GM19467 (cell line): ENCODE data around the gene E4F1.

Experiments used
- ATAC-seq: cut with Tn5 transposase; IDR thresholded peaks from one replicate; pipeline ENCODE4 v1.9.1; 2021; ENCODE audit warnings: mild to moderate bottlenecking, moderate library complexity; ENCODE audit not compliant: unreplicated experiment

Gene E4F1

DNA sequence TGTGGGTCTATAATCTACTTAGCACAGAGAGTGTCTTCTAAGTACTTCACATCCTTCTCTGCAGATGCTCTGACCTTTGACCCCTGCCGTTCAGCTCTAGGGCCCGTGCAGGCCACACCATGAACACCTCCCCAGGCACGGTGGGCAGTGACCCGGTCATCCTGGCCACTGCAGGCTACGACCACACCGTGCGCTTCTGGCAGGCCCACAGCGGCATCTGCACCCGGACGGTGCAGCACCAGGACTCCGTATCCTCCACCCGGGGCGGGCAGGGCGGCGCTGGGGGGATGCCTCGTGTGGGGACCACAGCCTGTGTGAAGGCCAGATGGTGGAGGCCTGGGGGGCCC lies 17.5 kb upstream of the E4F1 start:
- peak; percentile 4 for ATAC-seq

DNA sequence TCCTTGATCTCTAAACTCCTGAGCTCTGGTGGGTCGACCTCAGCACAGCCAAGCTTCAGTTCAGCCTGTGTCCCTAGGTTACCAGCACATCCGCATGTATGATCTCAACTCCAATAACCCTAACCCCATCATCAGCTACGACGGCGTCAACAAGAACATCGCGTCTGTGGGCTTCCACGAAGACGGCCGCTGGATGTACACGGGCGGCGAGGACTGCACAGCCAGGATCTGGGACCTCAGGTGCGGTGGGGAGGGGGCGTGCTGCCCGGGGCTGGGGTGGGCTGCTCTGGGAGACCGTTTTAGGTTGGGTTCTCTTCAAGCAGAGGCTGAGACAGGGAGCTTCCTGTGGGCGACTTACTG lies 17.0 kb upstream of the E4F1 start:
- ATAC-seq: no peak

DNA sequence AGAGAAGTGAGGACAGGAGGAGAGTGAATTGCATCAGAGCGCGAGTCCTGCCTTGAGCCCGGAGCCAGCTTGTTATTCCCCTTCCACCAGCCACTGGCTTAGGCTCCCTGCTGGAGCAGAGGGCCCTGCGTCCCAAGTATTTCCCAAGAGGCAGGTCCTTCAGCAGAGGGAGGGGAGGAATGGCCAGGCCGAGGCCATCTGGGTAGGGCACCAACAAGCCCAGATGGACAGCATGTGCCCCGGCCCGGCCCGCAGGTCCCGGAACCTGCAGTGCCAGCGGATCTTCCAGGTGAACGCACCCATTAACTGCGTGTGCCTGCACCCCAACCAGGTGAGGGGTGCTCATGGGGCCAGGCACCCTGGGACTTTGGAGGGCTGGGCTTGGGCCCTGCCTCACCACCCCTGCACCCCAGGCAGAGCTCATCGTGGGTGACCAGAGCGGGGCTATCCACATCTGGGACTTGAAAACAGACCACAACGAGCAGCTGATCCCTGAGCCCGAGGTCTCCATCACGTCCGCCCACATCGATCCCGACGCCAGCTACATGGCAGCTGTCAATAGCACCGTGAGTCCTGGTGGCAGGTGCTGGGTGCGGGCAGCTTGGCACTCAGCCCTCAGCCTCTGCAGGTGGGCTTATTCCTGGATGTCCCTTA lies 16.5 kb upstream of the E4F1 start:
- ATAC-seq: no peak

DNA sequence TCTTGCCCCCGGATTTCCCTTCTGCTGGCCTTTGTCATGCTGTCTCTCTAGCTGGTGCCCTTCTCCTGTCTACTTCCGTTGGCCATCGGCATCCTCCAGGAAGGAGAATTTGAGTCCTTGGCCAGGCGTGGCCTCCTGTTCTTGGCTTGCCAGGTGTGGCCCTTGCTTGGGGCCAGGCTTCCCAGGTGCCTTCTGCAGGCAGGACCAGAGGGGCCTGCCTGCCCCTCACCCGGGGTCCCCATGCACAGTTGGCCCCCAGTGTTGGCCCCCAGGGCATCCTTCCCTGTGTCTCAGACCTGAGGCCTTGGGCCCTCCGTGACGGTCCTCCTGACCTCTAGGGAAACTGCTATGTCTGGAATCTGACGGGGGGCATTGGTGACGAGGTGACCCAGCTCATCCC lies 15.5 kb upstream of the E4F1 start:
- no peak for ATAC-seq

DNA sequence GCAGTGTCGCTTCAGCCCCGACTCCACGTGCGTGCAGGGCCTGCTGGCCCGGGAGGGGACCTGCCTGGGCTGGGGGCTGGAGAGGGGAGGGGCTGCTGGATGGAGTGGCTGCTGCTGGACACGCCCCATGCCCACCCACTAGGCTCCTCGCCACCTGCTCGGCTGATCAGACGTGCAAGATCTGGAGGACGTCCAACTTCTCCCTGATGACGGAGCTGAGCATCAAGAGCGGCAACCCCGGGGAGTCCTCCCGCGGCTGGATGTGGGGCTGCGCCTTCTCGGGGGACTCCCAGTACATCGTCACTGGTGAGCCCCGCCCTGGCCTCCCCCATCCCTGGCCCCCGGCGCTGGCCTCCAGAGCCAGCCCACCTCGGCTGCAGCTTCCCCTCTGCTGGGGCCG lies 15.1 kb upstream of the E4F1 start:
- ATAC-seq: no peak

DNA sequence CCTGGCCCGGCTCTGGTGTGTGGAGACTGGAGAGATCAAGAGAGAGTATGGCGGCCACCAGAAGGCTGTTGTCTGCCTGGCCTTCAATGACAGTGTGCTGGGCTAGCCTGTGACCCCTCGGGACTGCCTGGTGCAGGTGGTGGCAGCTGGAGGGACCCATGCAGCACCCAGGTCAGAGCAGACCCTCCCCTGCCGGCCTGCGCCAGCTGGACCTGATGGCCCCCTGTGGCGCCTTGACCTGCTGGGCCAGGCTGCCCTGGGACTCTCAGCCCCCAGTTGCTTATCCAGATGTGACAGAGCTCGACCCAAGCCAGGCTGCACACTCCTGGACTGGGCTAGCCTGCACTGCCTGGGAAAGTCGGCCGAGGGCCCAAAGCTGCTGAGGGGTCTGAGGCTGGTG lies 14.6 kb upstream of the E4F1 start:
- no peak for ATAC-seq

DNA sequence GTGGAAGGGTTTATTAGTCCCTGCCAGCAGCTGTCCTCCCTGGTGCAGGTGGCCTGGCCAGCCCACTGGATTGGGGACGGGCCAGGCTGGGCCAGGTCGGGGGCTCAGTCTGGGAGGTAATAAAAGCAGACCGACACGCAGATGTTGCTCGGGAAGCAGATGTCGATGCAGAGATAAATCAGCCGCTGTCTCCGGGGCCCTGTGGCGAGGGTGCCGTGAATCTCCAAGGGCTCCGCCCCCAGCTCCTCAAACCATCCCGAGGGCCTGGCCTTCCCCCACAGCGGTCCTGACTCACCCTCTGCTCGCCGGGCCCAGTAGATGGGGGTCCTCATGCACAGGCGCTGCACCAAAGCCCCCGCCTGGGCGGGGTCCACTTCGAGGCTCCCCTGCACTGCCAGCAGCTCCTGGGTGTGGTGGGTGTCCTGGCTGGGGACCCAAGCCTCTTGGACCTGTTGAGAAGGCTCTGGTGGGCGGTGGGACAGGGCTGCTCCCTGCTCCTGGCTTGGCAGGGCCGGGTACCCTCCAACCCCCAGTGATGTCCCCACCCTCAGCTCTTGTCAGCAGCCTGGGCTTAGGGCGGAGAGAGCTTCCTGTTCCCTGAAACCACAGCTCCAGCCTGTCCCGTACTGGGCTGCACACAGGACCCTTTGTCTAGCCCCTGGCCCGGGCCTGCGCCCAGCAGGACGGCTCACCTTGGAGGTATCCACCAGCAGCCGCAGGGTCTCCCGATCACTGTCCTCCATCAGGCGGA lies 14.0 kb upstream of the E4F1 start:
- ATAC-seq: no peak

DNA sequence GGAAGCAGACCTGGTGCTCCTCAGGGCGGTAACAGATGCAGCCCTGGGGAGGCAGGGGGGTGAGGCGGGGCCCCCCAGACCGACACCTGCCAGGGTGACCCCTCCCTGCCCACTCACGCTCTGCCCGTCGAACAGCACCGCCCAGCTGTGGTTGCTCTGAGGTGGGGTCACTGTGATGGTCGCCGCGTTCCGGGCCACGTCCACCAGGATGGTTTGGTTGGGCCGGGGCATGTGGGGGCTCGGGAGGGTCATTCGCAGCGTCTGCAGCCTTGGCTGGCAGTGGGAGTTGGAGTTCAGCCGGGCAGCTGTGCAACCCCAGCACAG lies 13.4 kb upstream of the E4F1 start:
- ATAC-seq: no peak

DNA sequence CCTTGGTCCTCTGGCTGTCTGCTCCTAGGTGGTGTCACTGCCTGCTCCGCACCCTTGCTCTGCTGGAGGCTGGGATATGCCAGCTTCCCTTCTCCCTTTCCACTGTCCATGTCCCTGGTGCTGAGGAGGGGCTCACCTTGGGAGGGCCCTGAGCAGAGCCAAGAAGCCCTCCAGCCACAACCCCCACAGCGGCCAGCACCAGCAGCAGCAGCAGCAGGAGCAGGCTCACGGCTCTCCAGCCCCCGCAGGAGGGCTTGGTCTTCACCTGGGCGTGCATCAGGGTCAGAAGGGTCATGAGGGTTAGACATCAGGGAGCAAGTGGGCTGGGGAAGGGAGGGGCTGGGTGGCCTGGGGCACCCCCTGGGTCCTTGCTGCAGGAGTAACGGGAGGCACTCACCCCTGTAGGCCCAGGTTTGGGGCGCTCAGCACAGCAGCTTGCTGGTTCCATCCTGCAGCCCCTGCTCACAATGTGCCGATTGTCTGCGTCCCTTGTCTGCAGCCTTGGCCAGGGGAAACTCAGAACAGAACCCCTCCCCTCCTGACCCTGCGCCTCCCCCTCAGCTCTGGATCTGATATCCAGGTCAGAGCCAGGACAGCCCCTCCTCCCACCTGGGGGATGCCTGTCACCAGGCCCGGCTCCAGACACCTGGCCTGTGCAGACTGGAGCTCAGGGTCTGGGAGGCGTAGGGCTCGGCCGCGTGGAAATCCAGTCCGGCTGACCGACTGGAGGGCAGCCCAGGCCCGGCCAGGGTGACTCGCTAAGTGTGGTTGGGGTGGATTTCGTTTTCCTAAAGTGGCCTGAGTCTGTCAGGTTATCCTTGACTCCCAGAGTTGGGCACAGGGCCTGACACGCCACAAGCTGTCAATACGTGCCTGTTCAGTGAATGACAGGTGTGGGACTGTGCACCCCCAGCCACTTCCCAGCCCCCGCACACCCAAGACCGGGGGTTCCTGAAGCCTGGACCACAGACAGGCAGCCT lies 12.7 kb upstream of the E4F1 start, which contains the start of gene BRICD5:
TSS of gene BRICD5 (minus strand) at position 478 of the 980 bp plus-strand sequence. CDS start at position 448, 30 bp downstream.
- ATAC-seq: no peak

DNA sequence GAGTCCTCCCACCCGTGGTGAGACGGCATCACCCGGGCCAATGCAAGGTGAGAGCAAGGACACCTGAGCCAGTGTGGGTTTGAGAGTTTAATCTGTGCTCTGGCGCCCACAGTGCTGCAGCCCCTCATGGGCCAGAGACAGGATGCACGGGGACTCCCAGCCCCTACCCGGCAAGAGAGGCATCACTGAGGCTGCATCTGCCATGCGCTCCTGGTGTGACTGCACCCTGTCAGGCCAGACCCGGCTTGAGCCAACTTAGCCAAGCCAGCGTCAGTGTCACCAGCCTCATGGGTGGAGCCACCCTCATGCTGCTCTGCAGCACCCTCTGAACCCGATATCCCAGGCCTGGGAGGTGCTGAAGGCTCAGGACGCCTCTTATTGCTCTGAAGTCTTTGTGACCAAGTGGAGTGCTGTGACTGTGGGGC lies 11.5 kb upstream of the E4F1 start:
- ATAC-seq: no peak

DNA sequence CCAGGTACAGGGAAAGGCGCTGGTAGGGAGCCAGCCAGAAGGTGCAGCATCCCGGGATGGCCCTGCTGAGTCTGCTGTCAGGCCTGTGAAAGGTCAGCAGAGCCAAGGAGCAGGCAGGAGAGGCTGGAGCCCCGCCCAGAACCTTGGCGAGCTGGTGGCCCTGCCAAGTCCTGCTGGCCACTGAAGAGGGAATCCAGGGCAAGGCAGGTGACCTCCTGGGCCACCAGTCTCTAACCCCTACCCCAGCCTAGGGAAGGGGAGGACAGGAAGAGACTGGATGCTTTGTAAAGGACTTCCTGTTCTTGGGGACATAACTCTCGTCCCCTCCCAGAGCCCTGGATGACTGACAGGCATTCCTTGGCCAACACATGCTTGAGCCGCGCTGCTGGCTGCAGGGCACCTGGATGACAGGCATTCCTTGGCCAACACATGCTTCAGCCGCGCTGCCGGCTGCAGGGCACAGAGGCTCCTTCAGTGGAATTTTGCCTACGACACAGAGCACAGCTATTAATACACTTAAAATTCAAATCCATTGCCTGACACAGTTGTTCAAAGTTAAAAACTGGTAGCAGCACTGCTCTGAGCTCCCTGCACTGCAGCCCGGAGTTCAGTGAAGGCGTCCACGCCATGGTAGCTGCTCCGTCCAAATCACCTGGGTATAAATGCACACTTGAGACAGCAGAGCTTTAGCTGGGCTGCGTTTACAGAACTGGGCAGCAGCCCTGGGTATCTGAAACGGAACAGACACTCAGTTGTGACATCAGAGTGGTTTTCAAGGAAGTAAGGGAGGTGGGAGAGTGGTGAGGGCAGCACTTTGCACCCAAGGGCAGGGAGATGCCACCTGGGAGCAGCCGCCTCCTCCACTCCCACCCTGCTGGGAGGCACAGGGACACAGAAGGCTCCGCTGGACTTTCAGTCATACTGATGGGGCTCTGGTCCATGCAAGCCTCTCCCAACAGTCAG lies 10.7 kb upstream of the E4F1 start:
- no peak for ATAC-seq

DNA sequence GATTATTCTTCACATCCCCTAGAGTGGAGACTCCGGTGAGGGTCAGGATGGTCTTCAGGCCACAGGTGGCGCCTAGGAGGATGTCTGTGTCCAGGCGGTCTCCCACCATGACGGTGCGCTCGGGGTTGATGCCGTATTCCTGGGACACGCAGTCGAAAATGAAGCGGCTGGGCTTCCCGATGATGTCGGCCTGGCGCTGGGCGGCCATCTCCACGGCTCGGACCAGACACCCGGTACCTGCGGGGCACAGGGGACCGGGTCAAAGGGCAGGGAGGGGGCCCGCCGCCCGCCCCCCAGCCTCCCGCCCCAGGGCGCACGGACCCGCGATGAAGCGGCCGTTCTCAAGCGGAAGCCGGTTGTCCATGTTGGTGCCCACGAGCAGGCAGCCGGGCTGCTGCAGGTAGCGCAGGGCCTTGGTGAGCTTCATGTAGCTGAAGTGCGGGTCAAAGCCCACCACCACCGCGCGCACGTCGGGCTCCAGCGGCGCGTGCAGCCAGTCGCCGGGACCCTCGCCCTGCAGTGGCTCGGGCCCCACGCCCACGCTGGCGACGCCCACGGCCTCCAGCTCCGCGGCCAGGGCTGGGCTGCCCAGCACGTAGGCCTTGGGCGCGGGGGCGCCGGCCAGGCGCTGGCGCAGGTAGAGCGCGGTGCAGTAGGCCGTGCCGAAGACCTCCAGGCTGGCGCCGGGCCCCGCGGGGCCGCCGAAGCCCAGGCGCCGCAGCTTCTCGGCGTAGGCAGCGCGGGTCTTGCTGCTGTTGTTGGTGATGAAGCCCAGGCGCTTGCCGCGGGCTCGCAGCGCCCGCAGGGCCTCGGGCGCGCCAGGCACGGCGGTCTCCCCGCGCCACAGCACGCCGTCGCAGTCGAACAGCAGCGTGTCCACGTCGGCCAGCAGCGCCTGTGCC lies 9.3 kb upstream of the E4F1 start:
- ATAC-seq: no peak

DNA sequence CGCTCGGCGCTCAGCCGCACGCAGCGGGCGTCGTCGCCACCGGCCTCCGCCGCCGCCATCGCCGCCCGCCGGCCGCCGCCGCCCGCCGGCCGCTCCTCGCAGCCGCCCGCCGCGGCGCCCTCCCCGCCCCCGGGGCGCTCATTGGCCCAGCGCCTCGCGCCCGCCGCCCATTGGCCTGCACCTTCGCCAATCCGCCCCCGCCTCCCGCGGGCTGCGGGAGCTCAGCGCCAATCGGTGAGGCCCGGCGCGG lies 8.7 kb upstream of the E4F1 start, which contains the start of gene PGP:
TSS of gene PGP (minus strand) at position 122 of the 250 bp plus-strand sequence. CDS start at position 59, 63 bp downstream.
- peak; percentile 83 for ATAC-seq

DNA sequence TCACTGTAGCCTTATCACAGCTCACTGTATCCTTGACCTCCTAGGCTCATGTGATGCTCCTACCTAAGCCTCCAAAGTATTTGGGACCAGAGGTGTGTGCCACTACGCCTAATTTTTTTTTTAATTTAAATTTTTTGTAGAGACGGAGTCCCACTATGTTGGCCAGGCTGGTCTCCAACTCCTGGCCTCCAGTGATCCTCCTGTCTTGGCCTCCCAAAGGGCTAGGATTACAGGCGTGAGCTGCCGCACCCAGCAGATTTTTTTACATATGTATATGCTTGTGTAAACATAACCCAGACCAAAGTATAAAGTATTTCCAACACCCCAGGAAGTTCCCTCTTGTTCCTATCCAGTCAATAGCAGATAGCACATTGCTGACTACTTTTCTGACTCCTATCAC lies 7.1 kb upstream of the E4F1 start:
- ATAC-seq: no peak

DNA sequence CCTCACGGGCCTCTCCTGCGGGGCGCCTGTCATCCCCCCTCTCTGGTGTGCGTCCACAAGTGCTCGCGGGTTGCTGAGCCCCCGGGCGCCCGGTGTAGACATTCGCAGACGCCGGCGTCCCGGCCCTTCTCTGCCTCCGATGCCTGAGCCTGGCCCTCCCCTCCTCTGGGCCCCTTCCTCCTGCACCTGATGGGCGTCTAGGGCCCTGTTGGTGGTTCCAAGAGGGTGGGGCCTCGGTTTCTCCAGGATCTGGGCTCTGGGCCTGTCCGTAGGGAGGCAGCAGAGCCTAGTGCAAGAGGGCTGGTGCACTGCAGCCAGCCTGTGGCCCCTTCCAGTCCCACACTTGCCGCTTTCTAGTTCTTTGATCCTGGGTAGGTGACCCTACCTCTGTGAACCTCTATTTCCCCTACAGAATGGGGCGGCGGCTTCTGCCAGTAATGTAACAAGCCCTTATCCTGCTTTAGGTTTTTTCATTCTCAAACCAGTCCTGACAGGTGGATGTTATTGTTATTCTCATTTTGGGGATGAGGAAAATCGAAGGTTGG lies 623 bp downstream of the E4F1 start:
- peak; percentile 28 for ATAC-seq

DNA sequence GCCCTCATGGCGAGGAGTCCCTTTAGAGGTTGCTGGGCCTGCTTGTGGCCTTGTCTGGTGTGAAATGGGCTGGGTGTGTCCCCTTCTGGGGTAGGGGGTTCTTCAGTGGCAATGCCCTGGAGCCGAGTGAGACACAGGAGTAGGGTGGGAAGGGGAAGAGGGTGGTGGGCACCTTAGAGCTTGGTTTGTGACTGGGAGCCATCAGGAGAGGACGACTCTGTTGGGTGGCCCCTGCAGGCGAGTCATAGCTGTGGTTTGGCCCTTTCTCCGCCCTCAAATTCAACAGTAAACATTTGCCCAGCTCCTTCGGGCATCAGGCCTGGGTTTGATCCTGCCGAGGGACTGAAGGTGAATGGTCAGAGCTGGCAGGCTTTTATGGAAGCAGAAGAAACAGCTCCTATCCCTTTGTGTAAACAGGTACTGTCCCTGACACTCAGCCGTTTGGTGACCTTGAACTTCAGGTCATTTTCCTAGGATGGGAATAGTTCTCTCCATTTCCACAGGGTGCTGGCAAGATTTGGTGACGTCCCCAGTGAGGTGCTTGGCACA lies 2.9 kb downstream of the E4F1 start:
- ATAC-seq: no peak

DNA sequence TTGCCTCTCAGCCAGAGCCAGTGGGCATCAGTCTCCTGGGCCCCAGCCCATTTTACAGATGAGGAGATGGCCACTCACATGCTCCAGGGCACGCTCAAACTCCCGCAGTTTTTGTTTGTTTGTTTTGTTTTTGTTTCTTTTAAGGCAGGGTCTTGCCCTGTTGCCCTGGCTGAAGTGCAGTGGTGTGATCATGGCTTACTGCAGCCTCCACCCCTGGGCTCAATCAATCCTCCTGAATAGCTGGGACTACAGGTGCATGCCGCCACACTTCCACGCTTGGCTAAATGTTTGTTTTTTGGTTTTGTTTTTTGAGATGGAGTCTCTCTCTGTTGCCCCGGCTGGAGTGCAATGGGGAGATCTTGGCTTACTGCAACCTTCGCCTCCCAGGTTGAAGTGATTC lies 3.5 kb downstream of the E4F1 start:
- no peak for ATAC-seq

DNA sequence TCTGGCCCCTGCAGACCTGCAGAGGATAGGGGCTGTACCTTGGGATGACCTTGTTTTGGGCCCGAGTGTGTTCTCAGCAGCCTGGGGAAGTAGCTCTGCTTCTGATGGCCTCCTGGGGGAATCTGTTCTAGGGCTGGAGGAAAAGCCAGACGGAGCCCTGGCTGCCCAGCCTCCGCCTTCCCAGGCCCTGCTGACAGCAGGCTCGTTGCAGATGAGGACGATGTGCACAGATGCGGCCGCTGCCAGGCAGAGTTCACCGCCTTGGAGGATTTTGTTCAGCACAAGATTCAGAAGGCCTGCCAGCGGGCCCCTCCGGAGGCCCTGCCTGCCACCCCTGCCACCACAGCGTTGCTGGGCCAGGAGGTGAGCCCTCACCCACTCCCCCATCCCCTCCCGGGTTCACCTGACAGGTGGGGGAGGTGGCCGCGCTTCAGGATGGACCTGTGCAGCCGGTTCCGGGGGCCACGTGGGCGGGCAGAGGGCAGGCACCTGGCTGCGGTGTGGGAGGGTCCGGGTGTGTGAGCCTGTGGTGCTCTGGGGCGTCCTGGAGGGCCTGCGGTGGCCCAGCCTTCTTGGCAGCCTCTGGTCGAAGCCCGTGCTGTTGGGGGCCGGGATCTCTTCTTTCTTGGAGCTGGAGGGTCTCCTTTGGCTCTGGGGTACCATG lies 4.9 kb downstream of the E4F1 start:
- ATAC-seq: no peak

DNA sequence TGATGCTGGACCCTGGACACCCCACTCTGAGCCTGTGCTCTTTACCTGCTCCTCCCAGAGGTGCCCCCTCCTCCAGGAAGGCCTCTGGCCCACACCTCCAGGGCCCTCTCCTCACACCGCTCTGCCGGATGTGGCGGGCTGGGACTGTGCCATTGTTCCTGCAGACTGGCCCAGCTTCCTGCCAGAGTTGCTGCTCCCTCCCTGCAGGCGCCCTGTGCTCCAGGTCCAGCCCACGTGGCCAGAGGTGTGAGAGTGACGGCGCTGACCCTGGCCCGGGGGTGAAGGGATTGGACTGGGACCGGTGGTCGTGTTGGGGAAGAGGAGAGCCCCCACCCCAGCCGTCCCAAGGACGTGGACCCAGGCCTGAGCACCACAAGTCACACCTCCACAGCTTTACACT lies 5.7 kb downstream of the E4F1 start:
- no peak for ATAC-seq
